Fibroblast of skin of left biceps (primary cell): ENCODE data around the gene OCA2.

Experiments used
- DNase-seq, 2 experiments: peaks; one replicate each; pipeline ENCODE4 v3.0.0-alpha.2; 2013; ENCODE audit warnings: low read depth in 2 of 2

Gene OCA2

GRCh38 chr15:28104326-28104725 lies 5.2 kb upstream of the OCA2 start:
- DNase-seq, result no peak

- no peak for DNase-seq
Measured at GRCh38 chr15:28103831-28104230, 4.7 kb upstream of the OCA2 start.

- no peak for DNase-seq
Measured at GRCh38 chr15:28101983-28102441, 2.9 kb upstream of the OCA2 start.

- DNase-seq, result no peak
Measured at GRCh38 chr15:28101201-28101600, 2.1 kb upstream of the OCA2 start.

- DNase-seq, result no peak
Measured at GRCh38 chr15:28100516-28101195, 1.5 kb upstream of the OCA2 start.

GRCh38 chr15:28099555-28100140 lies 533 bp upstream of the OCA2 start:
- no peak for DNase-seq

- no peak for DNase-seq
Measured at GRCh38 chr15:28098360-28098765, 752 bp downstream of the OCA2 start.

- DNase-seq, result no peak
Measured at GRCh38 chr15:28097656-28098359, 1.3 kb downstream of the OCA2 start.

GRCh38 chr15:28096670-28097431 lies 2.3 kb downstream of the OCA2 start:
- no peak for DNase-seq

- no peak for DNase-seq
Measured at GRCh38 chr15:28096411-28096669, 2.8 kb downstream of the OCA2 start.

- DNase-seq, result no peak
Measured at GRCh38 chr15:28094732-28095521, 4.2 kb downstream of the OCA2 start.

GRCh38 chr15:28093752-28094535 lies 5.2 kb downstream of the OCA2 start:
- no peak for DNase-seq

GRCh38 chr15:28091313-28091712 lies 7.8 kb downstream of the OCA2 start:
- no peak for DNase-seq

GRCh38 chr15:28086175-28086703 lies 12.9 kb downstream of the OCA2 start:
- no peak for DNase-seq

- no peak for DNase-seq
Measured at GRCh38 chr15:28085489-28086174, 13.5 kb downstream of the OCA2 start.

GRCh38 chr15:28084547-28084946 lies 14.6 kb downstream of the OCA2 start:
- no peak for DNase-seq

GRCh38 chr15:28082891-28083684 lies 16.0 kb downstream of the OCA2 start:
- no peak for DNase-seq

GRCh38 chr15:28081594-28081993 lies 17.5 kb downstream of the OCA2 start:
- DNase-seq, result no peak

- no peak for DNase-seq
Measured at GRCh38 chr15:28080386-28080785, 18.7 kb downstream of the OCA2 start.
